Measurements from ENCODE around the gene P2RX4.

The P2RX4 gene

GRCh38 chr12:121238604-121239350 is 28.8 kb downstream of the P2RX4 start:
- TF ChIP-seq POLR2AphosphoS5 (IDR thresholded peaks at IDR 0.05; ENCODE audit: low read depth, low read length) (no peak), FOXP2 (optimal IDR thresholded peaks at IDR 0.05; ENCODE audit: borderline replicate concordance, extremely low read depth, extremely low read length, insufficient read depth) (no peak), REST (IDR thresholded peaks at IDR 0.05; ENCODE audit: insufficient read depth in 1 of 2, low read depth in 2 of 2, low read length in 2 of 2) (no peak), TAF1 (IDR thresholded peaks at IDR 0.05; ENCODE audit: borderline replicate concordance, insufficient read depth, low read length) (no peak), SIN3A (IDR thresholded peaks at IDR 0.05; ENCODE audit: borderline replicate concordance, insufficient read depth, low read length) (no peak)

GRCh38 chr12:121239351-121240061 is 29.6 kb downstream of the P2RX4 start:
- TF ChIP-seq TAF1 (IDR thresholded peaks at IDR 0.05; ENCODE audit: borderline replicate concordance, insufficient read depth, low read length) (no peak), POLR2AphosphoS5 (IDR thresholded peaks at IDR 0.05; ENCODE audit: low read depth, low read length) (no peak), FOXP2 (optimal IDR thresholded peaks at IDR 0.05; ENCODE audit: borderline replicate concordance, extremely low read depth, extremely low read length, insufficient read depth) (no peak), SIN3A (IDR thresholded peaks at IDR 0.05; ENCODE audit: borderline replicate concordance, insufficient read depth, low read length) (no peak), REST (IDR thresholded peaks at IDR 0.05; ENCODE audit: insufficient read depth in 1 of 2, low read depth in 2 of 2, low read length in 2 of 2) (no peak)

GRCh38 chr12:121240062-121240420 is 30.1 kb downstream of the P2RX4 start:
- no peak for TF ChIP-seq POLR2AphosphoS5 (IDR thresholded peaks at IDR 0.05; ENCODE audit: low read depth, low read length)
- TF ChIP-seq SIN3A (IDR thresholded peaks at IDR 0.05; ENCODE audit: borderline replicate concordance, insufficient read depth, low read length), result no peak
- TF ChIP-seq REST (IDR thresholded peaks at IDR 0.05; ENCODE audit: insufficient read depth in 1 of 2, low read depth in 2 of 2, low read length in 2 of 2), result no peak
- TF ChIP-seq TAF1 (IDR thresholded peaks at IDR 0.05; ENCODE audit: borderline replicate concordance, insufficient read depth, low read length), result no peak
- no peak for TF ChIP-seq FOXP2 (optimal IDR thresholded peaks at IDR 0.05; ENCODE audit: borderline replicate concordance, extremely low read depth, extremely low read length, insufficient read depth)

GRCh38 chr12:121240484-121241101 is 30.7 kb downstream of the P2RX4 start:
- TF ChIP-seq SIN3A (IDR thresholded peaks at IDR 0.05; ENCODE audit: borderline replicate concordance, insufficient read depth, low read length), result no peak
- no peak for TF ChIP-seq TAF1 (IDR thresholded peaks at IDR 0.05; ENCODE audit: borderline replicate concordance, insufficient read depth, low read length)
- TF ChIP-seq REST (IDR thresholded peaks at IDR 0.05; ENCODE audit: insufficient read depth in 1 of 2, low read depth in 2 of 2, low read length in 2 of 2), result no peak
- no peak for TF ChIP-seq POLR2AphosphoS5 (IDR thresholded peaks at IDR 0.05; ENCODE audit: low read depth, low read length)
- TF ChIP-seq FOXP2 (optimal IDR thresholded peaks at IDR 0.05; ENCODE audit: borderline replicate concordance, extremely low read depth, extremely low read length, insufficient read depth), result no peak

Measured in PFSK-1 (cell line).